Liver (tissue), 3 donors: Measurements from ENCODE around the gene SERPINA6.

Source experiments
- GABPA ChIP-seq, 2 donors: IDR thresholded peaks in 1 of 2; conservative IDR thresholded peaks in 1 of 2; 2 replicates each; pipeline ENCODE4 v1.6.1; 2016; ENCODE audit warnings: antibody characterized with exemption in 2 of 2, mild to moderate bottlenecking in 1 of 2, moderate library complexity in 1 of 2
- HNF4A ChIP-seq, 2 donors: conservative IDR thresholded peaks; 2 replicates each; pipeline ENCODE4 v1.6.1; 2016; ENCODE audit warnings: antibody characterized with exemption in 2 of 2, mild to moderate bottlenecking in 2 of 2
- JUND ChIP-seq, 2 donors: IDR thresholded peaks; 2 replicates each; pipeline ENCODE4 v1.6.1; 2016; ENCODE audit warnings: antibody characterized with exemption in 2 of 2
- RAD21 ChIP-seq, 2 donors: IDR thresholded peaks; 2 replicates each; pipeline ENCODE4 v1.6.1; 2016; ENCODE audit warnings: antibody characterized with exemption in 2 of 2, mild to moderate bottlenecking in 2 of 2
- TF ChIP-seq, protein P1 (sequence below): fragments of 150-350 bp; IDR thresholded peaks from 2 replicates; pipeline ENCODE4 v1.5.1; 2017; ENCODE audit warnings: improper control_type of control experiment, low read depth, low read length; ENCODE audit not compliant: missing input control
- TF ChIP-seq, protein P2 (sequence below): IDR thresholded peaks from 2 replicates; pipeline ENCODE4 v1.6.1; 2016; ENCODE audit warnings: antibody characterized with exemption
- TF ChIP-seq, protein P3 (sequence below): IDR thresholded peaks from 2 replicates; pipeline ENCODE4 v1.6.1; 2016; ENCODE audit warnings: antibody characterized with exemption, mild to moderate bottlenecking
- TF ChIP-seq, protein P4 (sequence below): IDR thresholded peaks from 2 replicates; pipeline ENCODE4 v1.6.1; 2016; ENCODE audit warnings: antibody characterized with exemption
- TF ChIP-seq, protein P5 (sequence below): IDR thresholded peaks from 2 replicates; pipeline ENCODE4 v1.6.1; 2016; ENCODE audit warnings: antibody characterized with exemption
- donor health status: healthy.
- donor health status: healthy.

DNA sequence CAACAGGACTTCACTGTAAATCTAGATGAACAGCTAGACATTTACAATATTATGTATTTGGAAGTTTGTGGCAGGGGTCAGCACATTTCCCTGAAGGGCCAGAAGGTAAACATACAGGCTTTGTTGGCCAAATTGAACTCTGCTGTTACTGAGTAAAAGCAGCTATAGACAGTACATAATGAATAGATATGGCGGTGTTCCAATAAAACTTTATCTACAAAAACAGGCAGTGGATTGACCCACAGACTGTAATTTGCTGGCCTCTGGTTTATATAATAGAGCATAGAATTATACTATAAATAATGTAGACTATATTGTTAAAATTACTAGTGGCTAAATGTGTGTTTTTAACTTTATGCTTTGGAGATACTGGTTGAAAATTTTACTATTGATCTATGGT lies 55.8 kb downstream of the SERPINA6 start:
- TF ChIP-seq, protein P1, sequence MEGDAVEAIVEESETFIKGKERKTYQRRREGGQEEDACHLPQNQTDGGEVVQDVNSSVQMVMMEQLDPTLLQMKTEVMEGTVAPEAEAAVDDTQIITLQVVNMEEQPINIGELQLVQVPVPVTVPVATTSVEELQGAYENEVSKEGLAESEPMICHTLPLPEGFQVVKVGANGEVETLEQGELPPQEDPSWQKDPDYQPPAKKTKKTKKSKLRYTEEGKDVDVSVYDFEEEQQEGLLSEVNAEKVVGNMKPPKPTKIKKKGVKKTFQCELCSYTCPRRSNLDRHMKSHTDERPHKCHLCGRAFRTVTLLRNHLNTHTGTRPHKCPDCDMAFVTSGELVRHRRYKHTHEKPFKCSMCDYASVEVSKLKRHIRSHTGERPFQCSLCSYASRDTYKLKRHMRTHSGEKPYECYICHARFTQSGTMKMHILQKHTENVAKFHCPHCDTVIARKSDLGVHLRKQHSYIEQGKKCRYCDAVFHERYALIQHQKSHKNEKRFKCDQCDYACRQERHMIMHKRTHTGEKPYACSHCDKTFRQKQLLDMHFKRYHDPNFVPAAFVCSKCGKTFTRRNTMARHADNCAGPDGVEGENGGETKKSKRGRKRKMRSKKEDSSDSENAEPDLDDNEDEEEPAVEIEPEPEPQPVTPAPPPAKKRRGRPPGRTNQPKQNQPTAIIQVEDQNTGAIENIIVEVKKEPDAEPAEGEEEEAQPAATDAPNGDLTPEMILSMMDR = no peak
- TF ChIP-seq, protein P2, sequence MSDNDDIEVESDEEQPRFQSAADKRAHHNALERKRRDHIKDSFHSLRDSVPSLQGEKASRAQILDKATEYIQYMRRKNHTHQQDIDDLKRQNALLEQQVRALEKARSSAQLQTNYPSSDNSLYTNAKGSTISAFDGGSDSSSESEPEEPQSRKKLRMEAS = no peak
- no peak for TF ChIP-seq RAD21 (IDR thresholded peaks at IDR 0.05)
- TF ChIP-seq, protein P3, sequence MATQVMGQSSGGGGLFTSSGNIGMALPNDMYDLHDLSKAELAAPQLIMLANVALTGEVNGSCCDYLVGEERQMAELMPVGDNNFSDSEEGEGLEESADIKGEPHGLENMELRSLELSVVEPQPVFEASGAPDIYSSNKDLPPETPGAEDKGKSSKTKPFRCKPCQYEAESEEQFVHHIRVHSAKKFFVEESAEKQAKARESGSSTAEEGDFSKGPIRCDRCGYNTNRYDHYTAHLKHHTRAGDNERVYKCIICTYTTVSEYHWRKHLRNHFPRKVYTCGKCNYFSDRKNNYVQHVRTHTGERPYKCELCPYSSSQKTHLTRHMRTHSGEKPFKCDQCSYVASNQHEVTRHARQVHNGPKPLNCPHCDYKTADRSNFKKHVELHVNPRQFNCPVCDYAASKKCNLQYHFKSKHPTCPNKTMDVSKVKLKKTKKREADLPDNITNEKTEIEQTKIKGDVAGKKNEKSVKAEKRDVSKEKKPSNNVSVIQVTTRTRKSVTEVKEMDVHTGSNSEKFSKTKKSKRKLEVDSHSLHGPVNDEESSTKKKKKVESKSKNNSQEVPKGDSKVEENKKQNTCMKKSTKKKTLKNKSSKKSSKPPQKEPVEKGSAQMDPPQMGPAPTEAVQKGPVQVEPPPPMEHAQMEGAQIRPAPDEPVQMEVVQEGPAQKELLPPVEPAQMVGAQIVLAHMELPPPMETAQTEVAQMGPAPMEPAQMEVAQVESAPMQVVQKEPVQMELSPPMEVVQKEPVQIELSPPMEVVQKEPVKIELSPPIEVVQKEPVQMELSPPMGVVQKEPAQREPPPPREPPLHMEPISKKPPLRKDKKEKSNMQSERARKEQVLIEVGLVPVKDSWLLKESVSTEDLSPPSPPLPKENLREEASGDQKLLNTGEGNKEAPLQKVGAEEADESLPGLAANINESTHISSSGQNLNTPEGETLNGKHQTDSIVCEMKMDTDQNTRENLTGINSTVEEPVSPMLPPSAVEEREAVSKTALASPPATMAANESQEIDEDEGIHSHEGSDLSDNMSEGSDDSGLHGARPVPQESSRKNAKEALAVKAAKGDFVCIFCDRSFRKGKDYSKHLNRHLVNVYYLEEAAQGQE = no peak
- no peak for TF ChIP-seq JUND (IDR thresholded peaks at IDR 0.05)
- TF ChIP-seq GABPA (IDR thresholded peaks at IDR 0.05 in 1 of 2, conservative IDR thresholded peaks at IDR 0.05 in 1 of 2) = no peak
- TF ChIP-seq, protein P4, sequence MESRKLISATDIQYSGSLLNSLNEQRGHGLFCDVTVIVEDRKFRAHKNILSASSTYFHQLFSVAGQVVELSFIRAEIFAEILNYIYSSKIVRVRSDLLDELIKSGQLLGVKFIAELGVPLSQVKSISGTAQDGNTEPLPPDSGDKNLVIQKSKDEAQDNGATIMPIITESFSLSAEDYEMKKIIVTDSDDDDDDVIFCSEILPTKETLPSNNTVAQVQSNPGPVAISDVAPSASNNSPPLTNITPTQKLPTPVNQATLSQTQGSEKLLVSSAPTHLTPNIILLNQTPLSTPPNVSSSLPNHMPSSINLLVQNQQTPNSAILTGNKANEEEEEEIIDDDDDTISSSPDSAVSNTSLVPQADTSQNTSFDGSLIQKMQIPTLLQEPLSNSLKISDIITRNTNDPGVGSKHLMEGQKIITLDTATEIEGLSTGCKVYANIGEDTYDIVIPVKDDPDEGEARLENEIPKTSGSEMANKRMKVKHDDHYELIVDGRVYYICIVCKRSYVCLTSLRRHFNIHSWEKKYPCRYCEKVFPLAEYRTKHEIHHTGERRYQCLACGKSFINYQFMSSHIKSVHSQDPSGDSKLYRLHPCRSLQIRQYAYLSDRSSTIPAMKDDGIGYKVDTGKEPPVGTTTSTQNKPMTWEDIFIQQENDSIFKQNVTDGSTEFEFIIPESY = no peak
- no peak for TF ChIP-seq HNF4A (conservative IDR thresholded peaks at IDR 0.05)
- TF ChIP-seq, protein P5, sequence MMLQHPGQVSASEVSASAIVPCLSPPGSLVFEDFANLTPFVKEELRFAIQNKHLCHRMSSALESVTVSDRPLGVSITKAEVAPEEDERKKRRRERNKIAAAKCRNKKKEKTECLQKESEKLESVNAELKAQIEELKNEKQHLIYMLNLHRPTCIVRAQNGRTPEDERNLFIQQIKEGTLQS = no peak
